MM.1S (cell line): ENCODE measurements around the gene BRF1.

ENCODE experiments used
- EZH2 ChIP-seq: fragments of 300-600 bp; sonication (generic); optimal IDR thresholded peaks from 2 replicates; pipeline ENCODE3; 2017; ENCODE audit warnings: low read depth, mild to moderate bottlenecking, antibody characterized with exemption, low read length, mixed read lengths
- TF ChIP-seq, protein P1 (sequence below): fragments of 300-600 bp; sonication (generic); IDR thresholded peaks from 2 replicates; pipeline ENCODE4 v1.5.1; 2016; ENCODE audit warnings: antibody characterized with exemption, low read length, mixed read lengths

DNA sequence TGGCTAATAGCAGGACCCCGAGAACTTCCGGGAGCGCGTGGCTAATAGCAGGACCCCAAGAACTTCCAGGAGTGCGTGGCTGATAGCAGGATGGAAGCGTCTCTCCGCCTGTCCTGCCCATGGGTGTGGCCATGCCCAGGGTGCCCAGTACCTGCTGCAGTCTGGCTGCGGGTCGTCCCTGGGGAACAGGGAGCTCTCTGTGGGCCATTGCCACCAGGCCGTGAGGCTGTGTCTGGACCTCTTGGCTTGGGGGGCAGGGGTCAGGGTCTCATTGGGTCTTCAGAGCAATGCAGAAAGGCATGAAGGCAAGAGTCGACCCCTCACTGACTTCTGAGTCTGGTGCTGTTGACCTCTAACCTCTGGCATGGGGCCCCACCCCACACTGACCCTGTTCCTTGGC lies 49.2 kb upstream of the BRF1 start:
- TF ChIP-seq, protein P1, sequence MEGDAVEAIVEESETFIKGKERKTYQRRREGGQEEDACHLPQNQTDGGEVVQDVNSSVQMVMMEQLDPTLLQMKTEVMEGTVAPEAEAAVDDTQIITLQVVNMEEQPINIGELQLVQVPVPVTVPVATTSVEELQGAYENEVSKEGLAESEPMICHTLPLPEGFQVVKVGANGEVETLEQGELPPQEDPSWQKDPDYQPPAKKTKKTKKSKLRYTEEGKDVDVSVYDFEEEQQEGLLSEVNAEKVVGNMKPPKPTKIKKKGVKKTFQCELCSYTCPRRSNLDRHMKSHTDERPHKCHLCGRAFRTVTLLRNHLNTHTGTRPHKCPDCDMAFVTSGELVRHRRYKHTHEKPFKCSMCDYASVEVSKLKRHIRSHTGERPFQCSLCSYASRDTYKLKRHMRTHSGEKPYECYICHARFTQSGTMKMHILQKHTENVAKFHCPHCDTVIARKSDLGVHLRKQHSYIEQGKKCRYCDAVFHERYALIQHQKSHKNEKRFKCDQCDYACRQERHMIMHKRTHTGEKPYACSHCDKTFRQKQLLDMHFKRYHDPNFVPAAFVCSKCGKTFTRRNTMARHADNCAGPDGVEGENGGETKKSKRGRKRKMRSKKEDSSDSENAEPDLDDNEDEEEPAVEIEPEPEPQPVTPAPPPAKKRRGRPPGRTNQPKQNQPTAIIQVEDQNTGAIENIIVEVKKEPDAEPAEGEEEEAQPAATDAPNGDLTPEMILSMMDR: no peak
- no peak for TF ChIP-seq EZH2
